GM18505 (cell line): Measurements from ENCODE around the gene RPS24.
A peak's percentile ranks its signal among the peaks of the same experiment; 100 is the strongest.
"Not testable (repeated sequence)": the region's sequence is repeated elsewhere in the genome, so short reads cannot be mapped to it uniquely, and the experiment has no call there.

Experiments
- ATAC-seq: cut with Tn5 transposase; IDR thresholded peaks from one replicate; pipeline ENCODE4 v1.9.1; 2021; ENCODE audit not compliant: unreplicated experiment
- POLR2A ChIP-seq: IDR thresholded peaks from 4 replicates; pipeline ENCODE4 v1.6.1; 2011; ENCODE audit warnings: borderline replicate concordance; ENCODE audit not compliant: insufficient read depth, insufficient read length; ENCODE audit errors: extremely low read depth

RPS24 gene

DNA sequence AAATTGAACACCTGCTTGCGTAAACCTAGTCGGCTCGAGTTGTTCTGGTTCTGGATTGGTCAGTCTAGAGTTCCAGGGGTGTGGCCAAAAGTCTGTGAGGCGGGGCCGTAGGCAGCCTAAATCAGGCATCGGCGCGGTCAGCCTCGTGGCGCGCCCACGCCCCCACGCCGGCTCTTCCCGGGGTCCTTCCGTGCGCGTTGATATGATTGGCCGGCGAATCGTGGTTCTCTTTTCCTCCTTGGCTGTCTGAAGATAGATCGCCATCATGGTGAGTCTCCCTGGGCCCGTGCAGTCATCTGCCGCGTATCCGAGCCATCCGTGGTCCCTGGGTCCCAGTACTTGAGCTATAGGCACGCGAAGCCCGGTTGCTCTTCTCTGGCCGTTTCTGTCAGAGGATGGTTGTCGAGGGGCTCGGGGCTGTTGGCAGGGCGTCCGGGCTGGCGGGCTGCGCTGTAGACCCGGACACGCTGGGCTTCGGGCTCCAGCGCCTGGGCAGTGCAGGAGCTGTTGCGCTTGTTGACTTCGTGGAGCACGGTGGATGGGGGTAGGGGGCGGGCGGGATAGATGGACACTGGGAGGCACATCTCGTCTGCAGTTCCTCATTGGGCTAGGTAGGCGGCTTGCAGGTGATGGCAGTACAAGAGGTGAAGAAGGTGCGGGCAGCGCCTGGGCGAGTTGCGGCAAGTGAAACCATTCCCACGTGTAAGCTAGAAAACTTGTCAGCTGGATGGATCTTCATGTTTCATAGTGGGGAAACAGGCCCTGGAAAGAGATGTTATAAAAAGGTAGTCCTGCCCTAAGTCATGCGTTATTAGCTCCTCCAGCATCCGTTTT is at the start of gene RPS24:
Gene RPS24 (plus strand): TSS at position 227 of the 834 bp plus-strand sequence. CDS start 39 bp downstream, at position 266.
- peak; percentile 87 for ATAC-seq
- TF ChIP-seq POLR2A, result peak; percentile 99

DNA sequence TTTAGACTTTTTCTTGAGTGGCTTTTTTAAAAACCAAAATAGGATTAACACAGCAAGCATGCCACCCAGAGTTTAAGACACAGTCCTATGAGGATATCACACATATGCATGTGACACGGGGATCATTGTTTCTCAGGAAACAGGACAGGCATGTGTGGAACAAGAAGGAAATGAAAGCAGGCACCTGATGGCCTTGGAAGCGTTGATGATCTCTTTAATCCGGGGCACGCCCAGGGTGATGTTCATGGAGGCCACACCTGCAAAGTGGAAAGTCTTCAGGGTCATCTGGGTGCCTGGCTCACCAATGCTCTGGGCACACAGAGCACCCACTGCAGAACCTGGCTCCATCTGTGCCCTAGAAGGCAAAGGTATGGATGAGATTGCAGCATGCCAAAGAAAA is 48.7 kb upstream of the RPS24 start:
- no peak for TF ChIP-seq POLR2A
- no peak for ATAC-seq

DNA sequence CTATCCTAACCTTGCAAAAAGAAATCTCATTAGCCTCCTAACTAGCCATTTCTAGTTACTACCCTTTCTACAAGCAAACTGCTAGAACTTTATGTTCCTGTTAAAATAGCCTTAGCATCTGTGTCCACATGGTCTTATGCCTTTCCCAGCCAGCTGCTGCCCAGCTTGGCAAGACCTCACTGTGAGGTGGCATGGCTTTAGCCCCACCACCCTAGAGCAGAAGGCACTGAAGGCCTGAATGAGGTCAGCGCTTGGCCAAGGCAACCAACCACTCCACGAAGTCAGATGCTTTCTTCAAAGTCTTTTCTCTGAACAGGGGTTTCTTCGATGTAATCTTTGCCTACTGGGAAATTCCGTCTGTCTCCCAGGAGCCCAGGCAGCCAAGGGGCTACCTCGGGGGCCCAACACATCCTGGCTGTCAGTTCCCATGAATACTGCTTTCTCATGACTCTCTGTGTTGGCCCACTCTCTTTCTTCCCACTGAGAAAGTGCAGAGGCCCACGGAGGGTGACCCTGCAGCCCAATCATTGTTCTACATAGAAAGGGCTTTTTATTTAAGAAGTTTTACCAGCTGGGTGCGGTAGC is 45.9 kb upstream of the RPS24 start:
- no peak for TF ChIP-seq POLR2A
- ATAC-seq, result no peak

- no peak for ATAC-seq
- no peak for TF ChIP-seq POLR2A
Measured at GRCh38 chr10:77989081-77989724, 44.5 kb upstream of the RPS24 start.

DNA sequence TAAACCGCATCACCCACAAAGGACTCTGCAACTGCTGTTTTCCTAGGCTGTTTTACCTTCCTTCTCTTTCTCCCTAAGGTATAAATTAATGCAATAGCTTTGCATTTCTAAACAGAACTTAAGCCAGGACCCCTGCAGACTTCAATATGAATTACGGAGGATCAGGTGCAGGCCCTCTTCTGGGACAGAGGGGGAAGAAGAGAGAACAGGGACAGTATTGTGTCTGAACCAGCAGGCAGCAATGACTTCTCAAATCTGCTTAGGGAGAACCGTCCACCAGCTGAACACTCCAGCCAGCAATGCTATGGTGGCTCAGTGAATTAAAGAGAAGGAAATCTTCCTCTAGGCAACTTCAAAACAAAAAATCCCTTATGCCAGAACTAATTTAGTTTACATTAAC is 40.0 kb upstream of the RPS24 start:
- no peak for ATAC-seq
- no peak for TF ChIP-seq POLR2A

GRCh38 chr10:77998780-77999179 is 34.9 kb upstream of the RPS24 start:
- not testable (repeated sequence) for ATAC-seq

DNA sequence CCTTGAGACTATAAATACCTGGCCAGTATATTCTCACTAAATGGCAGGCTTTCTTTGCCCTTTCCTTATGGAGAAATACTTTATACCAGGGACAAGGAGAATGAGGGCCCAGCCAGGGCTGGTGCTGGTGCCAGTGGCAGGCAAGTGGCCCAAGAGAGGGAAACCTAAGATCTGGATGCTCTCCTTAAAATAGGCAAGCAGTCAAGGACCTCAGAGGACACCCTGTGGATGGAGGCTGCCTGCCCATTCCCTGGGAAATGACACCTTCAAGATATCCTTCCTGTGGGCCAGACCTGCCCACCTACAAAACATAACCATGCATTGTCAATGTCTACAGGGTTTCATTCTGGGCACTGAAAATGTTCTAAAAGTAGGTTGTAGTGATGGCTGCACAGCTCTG is 33.5 kb upstream of the RPS24 start:
- no peak for TF ChIP-seq POLR2A
- ATAC-seq, result no peak

DNA sequence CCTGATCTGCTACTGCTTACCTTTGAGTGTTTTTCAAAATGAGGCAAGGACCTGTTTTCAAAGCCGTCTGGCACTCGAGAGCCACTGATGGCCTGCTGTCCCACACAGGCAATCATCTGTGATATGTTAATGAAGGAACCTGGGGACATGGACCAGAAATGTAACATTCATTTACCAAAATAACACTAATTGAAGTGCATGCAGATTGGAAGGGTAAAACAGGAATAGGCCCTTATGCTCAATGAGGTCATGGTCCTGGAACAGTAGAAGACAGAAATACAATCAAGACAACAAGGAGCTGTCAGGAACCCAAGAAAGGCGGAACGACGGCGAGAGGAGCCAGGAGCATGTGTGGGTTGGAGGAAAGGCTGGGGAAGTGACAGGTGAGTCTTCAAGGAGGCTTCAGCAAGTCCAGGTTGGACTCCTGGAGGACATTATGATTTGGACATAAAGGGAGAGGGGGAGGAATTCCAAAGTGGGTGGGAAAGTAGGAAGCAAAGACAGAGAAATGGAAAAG is 32.6 kb upstream of the RPS24 start:
- TF ChIP-seq POLR2A, result no peak
- ATAC-seq, result no peak

DNA sequence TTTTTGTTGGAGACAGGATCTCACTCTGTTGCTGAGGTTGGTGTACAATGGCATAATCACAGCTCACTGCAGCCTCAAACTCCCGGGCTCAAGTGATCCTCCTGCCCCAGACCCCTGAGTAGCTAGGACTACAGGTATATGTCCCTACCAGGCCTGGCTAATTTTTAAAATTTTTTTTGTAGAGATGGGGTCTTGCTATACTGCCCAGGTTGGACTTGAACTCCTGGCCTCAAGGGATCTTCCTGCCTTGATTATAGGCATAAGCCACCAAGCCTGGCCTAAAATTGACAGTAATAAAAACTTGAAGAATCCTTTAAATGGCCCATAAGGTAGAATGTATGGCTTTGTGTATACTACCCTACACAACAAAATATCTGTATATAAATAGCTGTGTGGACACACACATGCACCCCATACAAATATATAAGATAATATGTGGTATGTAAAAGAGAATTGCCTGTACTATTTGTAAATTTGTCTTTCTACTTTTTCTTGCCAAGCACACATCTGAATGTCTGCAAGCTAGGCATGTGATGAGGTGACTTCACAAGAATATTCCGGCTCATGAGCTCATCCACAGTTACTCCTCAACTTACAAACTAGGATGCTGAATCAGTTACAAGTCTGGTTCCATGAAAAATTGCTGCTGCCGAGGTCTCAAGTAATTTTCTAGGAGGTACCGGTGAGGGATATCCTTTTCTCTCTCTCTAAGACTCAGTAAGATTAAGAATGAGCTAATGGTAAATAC is 30.9 kb upstream of the RPS24 start:
- ATAC-seq, result no peak
- no peak for TF ChIP-seq POLR2A

- no peak for TF ChIP-seq POLR2A
- ATAC-seq, result no peak
Measured at GRCh38 chr10:78004215-78005026, 29.2 kb upstream of the RPS24 start.

DNA sequence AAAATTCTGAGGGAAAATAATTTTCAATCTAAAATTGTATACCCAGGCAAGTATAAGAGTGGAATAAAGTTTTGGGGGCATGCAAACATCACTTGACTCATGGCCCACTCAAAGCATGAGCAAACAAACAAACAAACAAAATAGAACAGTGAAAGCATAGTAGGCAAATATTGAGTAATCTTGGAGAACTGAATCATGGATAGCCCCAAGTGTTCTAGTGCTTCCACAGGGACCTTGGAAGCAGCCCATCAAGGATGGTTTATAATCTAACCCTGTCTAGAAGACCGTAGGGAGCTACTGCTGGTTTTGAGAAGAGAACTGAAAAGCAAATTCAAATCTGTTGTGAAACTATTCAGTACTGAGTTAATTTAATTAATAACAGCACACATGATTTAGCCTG is 26.5 kb upstream of the RPS24 start:
- no peak for TF ChIP-seq POLR2A
- ATAC-seq, result no peak

DNA sequence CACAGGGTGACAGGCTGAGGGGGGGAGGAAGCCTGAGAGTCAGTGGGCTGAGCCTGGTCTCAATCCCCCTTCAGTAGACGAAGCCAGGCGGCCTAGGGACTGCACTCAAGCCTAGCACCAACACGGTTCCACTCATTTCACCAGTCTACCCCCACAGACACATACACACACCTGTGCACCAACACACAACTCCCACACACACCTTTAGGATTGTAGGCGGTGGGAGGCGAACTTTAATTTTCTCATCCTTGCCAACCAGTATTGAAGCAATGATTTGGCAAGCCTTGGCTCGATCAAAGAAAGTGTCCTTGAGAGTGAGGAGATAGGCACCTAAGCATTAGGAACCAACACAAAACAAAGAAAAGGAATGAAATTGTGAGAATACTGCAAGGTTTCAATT is 24.0 kb upstream of the RPS24 start:
- no peak for ATAC-seq
- TF ChIP-seq POLR2A, result no peak
